K562 (cell line): ENCODE results near the gene NOP14. TPM values are rescaled to one million over a fixed set of nuclear protein-coding genes. Genes with fewer than 3 reads are reported as not detected.

Experiments used
- ATAC-seq: fragments of 200-7000 bp; cut with Tn5 transposase; 3 replicates; pipeline ENCODE4 v1.9.1; 2020; ENCODE audit warnings: moderate library complexity
- BruUV-seq: library from RNA; stranded (reverse); fragments of 400-500 nt; replicated peaks from 2 replicates; lab custom pipeline; 2021; lab: Mats Ljungman, UMichigan
- CTCF ChIA-PET: fragments of 300-600 bp; formaldehyde crosslinking; extraction: SDS; loops from one replicate; lab custom pipeline; 2021; ENCODE audit warnings: low intra/inter-chr PET ratio; lab: Yijun Ruan, JAX
- POLR2A ChIA-PET: fragments of 300-600, 350-650 bp; sonication (Branson Sonifier 250); formaldehyde crosslinking; extraction: SDS; loops from one replicate; lab custom pipeline; 2021; ENCODE audit warnings: antibody characterized with exemption, inconsistent platforms; lab: Yijun Ruan, JAX
- DNase-seq, 4 experiments: peaks; one replicate each; pipeline versions ENCODE4 v3.0.0 to v3.0.0-alpha.2; 2011 to 2018; ENCODE audit warnings: low spot score in 3 of 4, mixed read lengths in 3 of 4; ENCODE audit errors: extremely low read depth in 1 of 4
- FAIRE-seq: peaks from 2 replicates; lab custom pipeline; 2011; peaks lifted over from hg19 to GRCh38; lab: Jason Lieb, UNC
- H2AFZ ChIP-seq: 2 replicates; pipeline ENCODE4 v1.6.0; 2011; ENCODE audit warnings: low read depth, low read length, control low read depth, inconsistent platforms
- H3K27ac ChIP-seq: fragments of 200-600 bp; 3 replicates; pipeline ENCODE4 v1.8.0; 2011; ENCODE audit warnings: low read depth, mild to moderate bottlenecking, control low read depth, inconsistent platforms, low read length, moderate library complexity, mixed read lengths; ENCODE audit errors: extremely low read depth
- H3K27me3 ChIP-seq, 2 experiments: fragments of 300-600 bp in 1 of 2; 2 replicates in 1 of 2; 3 replicates in 1 of 2; pipeline versions ENCODE4 v1.6.0 to v1.8.0; 2011; ENCODE audit warnings: inconsistent platforms in 2 of 2, low read length in 2 of 2, mild to moderate bottlenecking in 1 of 2, mixed read lengths in 1 of 2, moderate library complexity in 1 of 2; ENCODE audit not compliant: control insufficient read depth in 2 of 2, insufficient read depth in 2 of 2
- H3K36me3 ChIP-seq: fragments of 300-600 bp; 3 replicates; pipeline ENCODE4 v1.8.0; 2011; ENCODE audit warnings: mild to moderate bottlenecking, low read length, inconsistent platforms; ENCODE audit not compliant: control insufficient read depth, insufficient read depth
- H3K4me1 ChIP-seq, 2 experiments: fragments of 200-600 bp in 1 of 2; replicated peaks in 1 of 2; 2 replicates in 1 of 2; 3 replicates in 1 of 2; pipeline versions ENCODE4 v1.5.1 to v1.8.0; 2011; ENCODE audit warnings: inconsistent platforms in 2 of 2, low read length in 2 of 2, mild to moderate bottlenecking in 1 of 2, mixed read lengths in 1 of 2, moderate library complexity in 1 of 2; ENCODE audit not compliant: control insufficient read depth in 2 of 2, insufficient read depth in 2 of 2
- H3K4me2 ChIP-seq: 2 replicates; pipeline ENCODE4 v1.6.1; 2011; ENCODE audit warnings: low read length, control low read depth, inconsistent platforms, mixed read lengths; ENCODE audit not compliant: insufficient read depth
- H3K4me3 ChIP-seq: fragments of 200-600 bp; sonication (generic), shearing (Covaris generic); 2 replicates; pipeline ENCODE4 v1.5.1; 2016; ENCODE audit warnings: control low read depth, inconsistent platforms
- H3K79me2 ChIP-seq: fragments of 200-600 bp; 3 replicates; pipeline ENCODE4 v1.8.0; 2011; ENCODE audit warnings: low read length, inconsistent platforms; ENCODE audit not compliant: control insufficient read depth, insufficient read depth
- H3K9ac ChIP-seq, 2 experiments: 2 replicates each; pipeline versions ENCODE4 v1.6.0 to v1.6.1; 2011; ENCODE audit warnings: low read depth in 2 of 2, low read length in 2 of 2, control low read depth in 1 of 2, inconsistent platforms in 1 of 2, mild to moderate bottlenecking in 1 of 2, mixed read lengths in 1 of 2; ENCODE audit not compliant: insufficient read depth in 1 of 2
- H3K9me1 ChIP-seq: one replicate; pipeline ENCODE4 v1.6.0; 2011; ENCODE audit warnings: inconsistent platforms, mild to moderate bottlenecking, low read length, moderate library complexity; ENCODE audit not compliant: control insufficient read depth, insufficient read depth
- H3K9me3 ChIP-seq: replicated peaks from 2 replicates; pipeline ENCODE4 v1.5.1; 2011; ENCODE audit warnings: low read depth, low read length, inconsistent platforms; ENCODE audit not compliant: control insufficient read depth, insufficient read depth
- H4K20me1 ChIP-seq: replicated peaks from 2 replicates; pipeline ENCODE4 v1.6.1; 2011; ENCODE audit warnings: low read length, inconsistent platforms, mixed read lengths; ENCODE audit not compliant: control insufficient read depth, insufficient read depth
- CCNT2 ChIP-seq: IDR thresholded peaks from 2 replicates; pipeline ENCODE4 v1.6.1; 2011; ENCODE audit warnings: borderline replicate concordance, low read depth, mild to moderate bottlenecking, moderate library complexity, mixed read lengths, low read length; ENCODE audit not compliant: insufficient read length; ENCODE audit errors: extremely low read depth
- CREB1 ChIP-seq, 2 experiments: sonication (generic) in 1 of 2; formaldehyde crosslinking in 1 of 2; IDR thresholded peaks; 2 replicates each; pipeline versions ENCODE4 v1.6.1 to v1.8.0; 2012 to 2022; ENCODE audit warnings: inconsistent platforms in 1 of 2, mild to moderate bottlenecking in 1 of 2, missing genetic modification reagents in 1 of 2, moderate library complexity in 1 of 2
- ELK1 ChIP-seq: sonication (generic); formaldehyde crosslinking; IDR thresholded peaks from 2 replicates; pipeline ENCODE4 v1.8.1; 2022; ENCODE audit warnings: missing genetic modification reagents
- ETV5 ChIP-seq: sonication (generic); formaldehyde crosslinking; IDR thresholded peaks from 2 replicates; pipeline ENCODE4 v1.4.0; 2020; ENCODE audit warnings: low read depth, mild to moderate bottlenecking, missing genetic modification reagents
- GTF3C2 ChIP-seq: IDR thresholded peaks from 3 replicates; pipeline ENCODE4 v1.6.1; 2011; ENCODE audit warnings: borderline replicate concordance, mild to moderate bottlenecking, moderate library complexity; ENCODE audit not compliant: insufficient read length; ENCODE audit errors: extremely low read depth
- KDM1A ChIP-seq, 2 experiments: fragments of 450-650 bp; IDR thresholded peaks; 2 replicates each; pipeline ENCODE4 v1.6.1; 2016; ENCODE audit warnings: mild to moderate bottlenecking in 2 of 2
- KLF16 ChIP-seq: IDR thresholded peaks from 2 replicates; pipeline ENCODE4 v1.6.1; 2016; ENCODE audit warnings: antibody characterized with exemption
- RHOXF2B ChIP-seq: fragments of 250-450 bp; sonication (Bioruptor Pico); conservative IDR thresholded peaks from 2 replicates; pipeline ENCODE4 v1.5.1; 2021
- SFPQ ChIP-seq: fragments of 200-400 bp; formaldehyde crosslinking; IDR thresholded peaks from 2 replicates; pipeline ENCODE4 v1.6.1; 2017; ENCODE audit warnings: mild to moderate bottlenecking, low read depth, low read length, moderate library complexity
- TEAD2 ChIP-seq: fragments of 450-650 bp; IDR thresholded peaks from 2 replicates; pipeline ENCODE4 v1.6.1; 2016; ENCODE audit warnings: missing genetic modification characterization, control low read depth, missing compliant biosample characterization
- TFE3 ChIP-seq: fragments of 450-650 bp; formaldehyde crosslinking; IDR thresholded peaks from 2 replicates; pipeline ENCODE4 v1.4.0; 2020; ENCODE audit warnings: mild to moderate bottlenecking, mixed read lengths
- WGBS: fragments of 100-300 bp; shearing (Covaris generic); methylation state at CpG from one replicate; pipeline ENCODE4 v1.1.6; 2016; ENCODE audit warnings: low coverage, mixed read lengths; ENCODE audit not compliant: insufficient coverage; ENCODE audit errors: missing lambda C conversion rate; 5-methylcytosine and 5-hydroxymethylcytosine counted together
- in situ Hi-C: fragments of 300-500 bp; cut with MboI; formaldehyde crosslinking; loops from 4 replicates; pipeline ENCODE4 v1.15.0; 2018; ENCODE audit warnings: inconsistent platforms, mixed read lengths
- intact Hi-C: fragments of 100-400 bp; cut with micrococcal nuclease; formaldehyde crosslinking; loops from 2 replicates; pipeline ENCODE4 v1.14.2; 2022
- polyA plus RNA-seq, 8 experiments: library from polyadenylated mRNA; depleted of rRNA in 4 of 8; stranded (reverse) in 5 of 8; unstranded in 3 of 8; fragments of >200 nt; fragmentation: Nextera tagmentation in 2 of 8; fragmentation: Illumina TruSeq in 1 of 8; extraction: Ambion mirVana in 2 of 8; extraction: Trizol in 1 of 8; gene quantifications; 2 replicates each; pipeline versions ENCODE4 v1.2.1 to v1.2.3, GENCODE V29; 2011 to 2014; ENCODE audit warnings: inconsistent platforms in 1 of 8, missing spikeins in 1 of 8
- total RNA-seq, 7 experiments: library from RNA; depleted of rRNA in 6 of 7; stranded (reverse); fragments of >200 nt in 6 of 7; fragmentation: Illumina TruSeq in 2 of 7; extraction: Trizol in 2 of 7; gene quantifications; 2 replicates each; pipeline versions ENCODE4 v1.2.1 to v1.2.3, GENCODE V29; 2011 to 2021; ENCODE audit warnings: low replicate concordance in 1 of 7

NOP14 gene
- total and polyA plus RNA-seq, 9 of the 15 experiments (the other 6 are each of a cell fraction or from before 2014, with no cell fraction given) = 12.7 to 76.0 (median 50.9) TPM

- TSS peak; percentile 72 for BruUV-seq
- intact Hi-C loops = loop anchor here (1.0 kb wide), 1 partner anchor 172 kb away; no protein-coding TSS in a partner anchor
- in situ Hi-C loops = no loop called here
- Histone ChIP-seq H3K4me2 (peak overlapping the region; percentile 86), H3K79me2 (peaks cover 28% of the 10 kb centered on the region; the same call in 2 of the 3 replicates), H3K9me3 (no peaks in the 10 kb centered on the region), H4K20me1 (peaks cover 17% of the 10 kb centered on the region; the same call in 1 of the 2 replicates), H3K9me1 (no peaks in the 10 kb centered on the region), H3K4me3 (peak overlapping the region; percentile 84), H3K9ac (peak overlapping the region; percentile 77 to 99; a peak in 3 of 4 replicates), H2AFZ (no peak overlapping the region), H3K27ac (peak overlapping the region; percentile 68), H3K27me3 (no peaks in the 10 kb centered on the region), H3K4me1 (peaks cover 17 to 66% of the 10 kb centered on the region in 2 experiments; a peak in 4 of 5 replicates), H3K36me3 (peaks cover 62% of the 10 kb centered on the region)
- DNase-seq (peak in 2 of 4 experiments; percentile 64 to 81), ATAC-seq (peak; percentile 4), FAIRE-seq (peak; percentile 84)
- ChIA-PET POLR2A (interaction anchor here (0.6 to 2.7 kb wide), 12 partner anchors 9 to 397 kb away, joined by 3 to 30 read pairs (median 3); partner anchors contain the start of genes GRK4 and NOP14), CTCF (no interaction called here)
- WGBS = 11% methylated on average over 20 of the region's 20 CpGs
- TF ChIP-seq KLF16 (peak; percentile 5; the same call in 1 of the 2 replicates), RHOXF2B (CRISPR knock-in tag) (no peak), SFPQ (no peak), CREB1 (IDR thresholded peaks at IDR 0.05) (no peak), CREB1 (CRISPR knock-in tag; IDR thresholded peaks at IDR 0.05) (no peak), CCNT2 (peak; percentile 27), ELK1 (CRISPR knock-in tag) (no peak), GTF3C2 (no peak), TFE3 (CRISPR knock-in tag) (no peak), TEAD2 (tag) (no peak), ETV5 (CRISPR knock-in tag) (no peak), KDM1A (IDR thresholded peaks at IDR 0.05) (peak; percentile 44 to 60)
Measured at GRCh38 chr4:2935762-2936743, 27.2 kb downstream of the NOP14 start.
